Activated B cell treated with CpG ODN at 0.5 μM for 24 hours (primary cell): ENCODE measurements around the gene HESX1. TPM values are rescaled to one million over a fixed set of nuclear protein-coding genes. Genes with fewer than 3 reads are reported as not detected.
A peak's percentile ranks its signal among the peaks of the same experiment; 100 is the strongest.

Experiments
- ATAC-seq: fragments of 200-7000 bp; cut with Tn5 transposase; one replicate; pipeline ENCODE4 v1.10.0; 2021; ENCODE audit warnings: low read depth, mild to moderate bottlenecking, moderate library complexity
- CTCF ChIA-PET: fragments of 350-600 bp; sonication (Branson Sonifier 250); formaldehyde crosslinking; loops from one replicate; lab custom pipeline; 2021; ENCODE audit warnings: antibody characterized with exemption; lab: Charles Lee
- POLR2A ChIA-PET: fragments of 350-600 bp; sonication (Branson Sonifier 250); formaldehyde crosslinking; loops from one replicate; lab custom pipeline; 2021; ENCODE audit warnings: antibody characterized with exemption; lab: Charles Lee
- DNase-seq: peaks from one replicate; pipeline ENCODE4 v3.0.0; 2022
- H3K27ac Mint-ChIP-seq: one replicate; pipeline ENCODE4 v1.8.0; 2020; ENCODE audit warnings: mixed read lengths
- H3K27me3 Mint-ChIP-seq: one replicate; pipeline ENCODE4 v1.8.0; 2021; ENCODE audit warnings: mixed read lengths
- H3K36me3 Mint-ChIP-seq: one replicate; pipeline ENCODE4 v1.8.0; 2021; ENCODE audit warnings: low read depth, mixed read lengths
- H3K4me1 Mint-ChIP-seq: one replicate; pipeline ENCODE4 v1.8.0; 2021; ENCODE audit warnings: mixed read lengths
- H3K4me3 Mint-ChIP-seq: one replicate; pipeline ENCODE4 v1.8.0; 2020; ENCODE audit warnings: mild to moderate bottlenecking, mixed read lengths
- H3K9me3 Mint-ChIP-seq: one replicate; pipeline ENCODE4 v1.8.0; 2020; ENCODE audit warnings: mixed read lengths
- intact Hi-C: fragments of 100-400 bp; cut with micrococcal nuclease; formaldehyde crosslinking; loops from one replicate; pipeline ENCODE4 v1.15.1; 2024
- total RNA-seq: library from RNA; stranded (reverse); gene quantifications from 2 replicates; pipeline ENCODE4 v1.2.3, GENCODE V29; 2022
- TF ChIP-seq, protein P1 (sequence below): fragments of 200-600 bp; IDR thresholded peaks from one replicate; pipeline ENCODE4 v1.8.0; 2022; ENCODE audit warnings: antibody characterized with exemption, mild to moderate bottlenecking

The HESX1 gene
- 0.24 TPM in 1 of 2 replicates, not detected in the other for total RNA-seq

DNA sequence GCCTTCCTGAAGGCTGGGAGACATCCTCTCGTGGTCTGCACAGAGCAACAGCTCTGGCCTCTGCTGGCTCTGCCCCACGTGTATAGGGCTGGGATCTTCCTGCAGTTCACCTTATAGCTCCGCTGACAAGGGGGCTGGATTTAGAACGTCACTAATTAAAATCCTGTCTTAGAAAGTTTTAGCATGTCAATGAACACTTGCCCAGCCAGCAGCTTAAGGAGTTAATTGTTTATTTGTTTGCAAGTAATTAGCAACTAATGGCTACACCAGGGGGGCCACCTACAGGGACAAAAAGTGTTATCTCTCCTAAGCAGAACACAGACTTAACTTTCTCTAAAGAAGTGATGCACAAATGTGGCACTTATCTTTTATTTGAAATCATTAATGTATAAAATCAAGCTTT is at the start of gene HESX1:
Gene HESX1 (minus strand): TSS at position 84 of the 403 bp plus-strand sequence. CDS start 60 bp downstream, at position 24.
- no peaks in the 10 kb centered on the region for H3K36me3 Mint-ChIP-seq
- TF ChIP-seq, protein P1, sequence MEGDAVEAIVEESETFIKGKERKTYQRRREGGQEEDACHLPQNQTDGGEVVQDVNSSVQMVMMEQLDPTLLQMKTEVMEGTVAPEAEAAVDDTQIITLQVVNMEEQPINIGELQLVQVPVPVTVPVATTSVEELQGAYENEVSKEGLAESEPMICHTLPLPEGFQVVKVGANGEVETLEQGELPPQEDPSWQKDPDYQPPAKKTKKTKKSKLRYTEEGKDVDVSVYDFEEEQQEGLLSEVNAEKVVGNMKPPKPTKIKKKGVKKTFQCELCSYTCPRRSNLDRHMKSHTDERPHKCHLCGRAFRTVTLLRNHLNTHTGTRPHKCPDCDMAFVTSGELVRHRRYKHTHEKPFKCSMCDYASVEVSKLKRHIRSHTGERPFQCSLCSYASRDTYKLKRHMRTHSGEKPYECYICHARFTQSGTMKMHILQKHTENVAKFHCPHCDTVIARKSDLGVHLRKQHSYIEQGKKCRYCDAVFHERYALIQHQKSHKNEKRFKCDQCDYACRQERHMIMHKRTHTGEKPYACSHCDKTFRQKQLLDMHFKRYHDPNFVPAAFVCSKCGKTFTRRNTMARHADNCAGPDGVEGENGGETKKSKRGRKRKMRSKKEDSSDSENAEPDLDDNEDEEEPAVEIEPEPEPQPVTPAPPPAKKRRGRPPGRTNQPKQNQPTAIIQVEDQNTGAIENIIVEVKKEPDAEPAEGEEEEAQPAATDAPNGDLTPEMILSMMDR, result no peak
- H3K4me3 Mint-ChIP-seq, result no peak within 1 kb of the TSS
- ChIA-PET CTCF (interaction anchor here (2.0 kb wide), 1 partner anchor 30 kb away, joined by 4 read pairs; no protein-coding TSS in a partner anchor), POLR2A (no interaction called here)
- H3K27ac Mint-ChIP-seq, result no peak within 1 kb of the TSS
- no peaks in the 10 kb centered on the region for H3K27me3 Mint-ChIP-seq
- DNase-seq (no peak), ATAC-seq (no peak)
- no peaks in the 10 kb centered on the region for H3K9me3 Mint-ChIP-seq
- no peaks in the 10 kb centered on the region for H3K4me1 Mint-ChIP-seq
- intact Hi-C loops, result no loop called here

- POLR2A ChIA-PET, result no interaction called here
- CTCF ChIA-PET, result interaction anchor here (0.7 kb wide), 1 partner anchor 553 kb away, joined by 3 read pairs; no protein-coding TSS in a partner anchor
- Mint-ChIP-seq H3K27ac (no peak overlapping the region), H3K4me1 (no peaks in the 10 kb centered on the region), H3K36me3 (peaks cover 82% of the 10 kb centered on the region), H3K9me3 (no peaks in the 10 kb centered on the region), H3K4me3 (no peak overlapping the region), H3K27me3 (no peaks in the 10 kb centered on the region)
- DNase-seq (no peak), ATAC-seq (no peak)
- intact Hi-C loops, result no loop called here
- TF ChIP-seq, protein P1, result no peak
Observed at GRCh38 chr3:57244946-57245345, 45.2 kb upstream of the HESX1 start.

DNA sequence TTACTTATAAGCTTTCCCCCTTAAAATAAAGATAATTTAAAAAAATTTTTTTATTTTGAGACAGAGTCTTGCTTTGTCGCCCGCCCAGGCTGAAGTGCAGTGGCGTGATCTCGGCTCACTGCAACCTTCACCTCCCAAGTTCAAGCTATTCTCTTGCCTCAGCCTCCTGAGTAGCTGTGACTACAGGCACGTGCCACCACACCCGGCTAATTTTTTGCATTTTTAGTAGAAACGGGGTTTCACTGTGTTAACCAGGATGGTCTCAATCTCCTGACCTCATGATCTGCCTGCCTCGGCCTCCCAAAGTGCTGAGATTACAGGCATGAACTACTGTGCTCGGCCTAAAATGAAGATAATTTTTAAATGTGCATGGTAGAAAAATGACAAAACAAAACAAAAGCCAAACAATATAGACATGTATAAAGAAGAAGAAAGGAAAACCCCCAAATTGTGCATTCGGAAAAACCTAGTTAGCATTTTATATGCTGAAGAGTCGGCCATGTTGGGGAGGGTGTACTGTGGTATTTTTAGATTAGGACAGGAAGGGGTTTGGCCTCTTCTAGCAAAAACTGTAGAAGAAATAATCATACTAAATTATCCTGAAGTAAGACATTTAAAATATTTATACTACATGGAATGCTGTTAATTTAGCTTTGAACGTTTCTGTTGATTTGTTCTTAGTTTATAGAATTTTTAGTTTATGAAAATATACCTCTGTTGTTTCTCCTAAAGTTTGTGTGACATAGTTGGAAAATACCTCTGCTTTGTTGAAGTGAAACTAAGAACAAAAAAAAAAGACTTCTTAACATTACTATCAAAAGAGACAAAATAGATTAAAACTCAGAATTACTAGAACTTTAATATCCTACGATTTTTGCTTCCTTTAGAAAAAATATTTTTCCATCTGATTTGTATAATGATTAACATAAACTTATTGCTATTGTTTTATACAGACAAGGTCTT is 35.1 kb upstream of the HESX1 start:
- ATAC-seq (peak; percentile 80), DNase-seq (no peak)
- Mint-ChIP-seq H3K9me3 (no peaks in the 10 kb centered on the region), H3K27ac (peak overlapping the region; percentile 95), H3K4me1 (peaks cover 52% of the 10 kb centered on the region), H3K36me3 (peaks cover 33% of the 10 kb centered on the region), H3K4me3 (peak overlapping the region; percentile 79), H3K27me3 (no peaks in the 10 kb centered on the region)
- ChIA-PET POLR2A (interaction anchor here (0.9 to 2.1 kb wide), 3 partner anchors 9 to 552 kb away, joined by 3 to 6 read pairs (median 3); partner anchors contain the start of genes PDE12 and TASOR), CTCF (interaction anchor here (0.7 kb wide), 1 partner anchor 52 kb away, joined by 3 read pairs; no protein-coding TSS in a partner anchor)
- TF ChIP-seq, protein P1, result no peak
- intact Hi-C loops, result loop anchor here (1.0 to 2.0 kb wide), 2 partner anchors 8 to 362 kb away; partner anchors contain the start of genes APPL1 and ARF4

DNA sequence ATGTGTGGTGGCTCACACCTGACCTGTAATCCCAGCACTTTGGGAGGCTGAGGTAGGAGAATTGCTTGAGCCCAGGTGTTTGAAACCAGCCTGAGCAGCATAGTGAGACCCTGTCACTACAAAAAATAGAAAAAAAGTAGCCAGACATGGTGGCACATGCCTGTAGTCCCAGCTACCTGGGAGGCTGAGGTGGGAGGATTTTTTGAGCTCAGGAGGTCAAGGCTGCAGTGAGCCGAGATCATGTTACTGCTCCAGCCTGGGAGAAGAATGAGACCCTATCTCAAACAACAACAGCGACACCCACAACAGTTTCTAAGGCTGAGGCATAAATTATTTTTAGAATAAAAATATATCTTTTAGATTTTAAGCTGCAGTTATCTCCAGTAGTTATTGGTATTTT is 34.0 kb upstream of the HESX1 start:
- TF ChIP-seq, protein P1, result no peak
- H3K4me3 Mint-ChIP-seq, result no peak overlapping the region
- H3K36me3 Mint-ChIP-seq, result peaks cover 23% of the 10 kb centered on the region
- ATAC-seq (no peak), DNase-seq (no peak)
- peaks cover 60% of the 10 kb centered on the region for H3K4me1 Mint-ChIP-seq
- CTCF ChIA-PET, result interaction anchor here (0.9 to 1.4 kb wide), 3 partner anchors 10 to 238 kb away, joined by 3 to 5 read pairs (median 3); no protein-coding TSS in a partner anchor
- intact Hi-C loops, result loop anchor here (2.0 kb wide), 1 partner anchor 363 kb away; the partner anchor contains the start of gene ARF4
- H3K27ac Mint-ChIP-seq, result peak overlapping the region; percentile 53
- POLR2A ChIA-PET, result interaction anchor here (0.7 to 2.1 kb wide), 4 partner anchors 8 to 551 kb away, joined by 3 to 6 read pairs (median 5); partner anchors contain the start of gene TASOR
- no peaks in the 10 kb centered on the region for H3K27me3 Mint-ChIP-seq
- H3K9me3 Mint-ChIP-seq, result no peaks in the 10 kb centered on the region

GRCh38 chr3:57230006-57230405 is 30.2 kb upstream of the HESX1 start:
- ChIA-PET CTCF (no interaction called here), POLR2A (interaction anchor here (0.6 to 0.7 kb wide), 3 partner anchors 33 to 547 kb away, joined by 3 to 4 read pairs (median 3); partner anchors contain the start of gene TASOR)
- ATAC-seq (no peak), DNase-seq (no peak)
- H3K27me3 Mint-ChIP-seq, result no peaks in the 10 kb centered on the region
- H3K4me3 Mint-ChIP-seq, result no peak overlapping the region
- H3K27ac Mint-ChIP-seq, result no peak overlapping the region
- intact Hi-C loops, result no loop called here
- H3K36me3 Mint-ChIP-seq, result peaks cover 13% of the 10 kb centered on the region
- no peaks in the 10 kb centered on the region for H3K9me3 Mint-ChIP-seq
- TF ChIP-seq, protein P1, result no peak
- H3K4me1 Mint-ChIP-seq, result peaks cover 61% of the 10 kb centered on the region
